ENCODE results near the gene RAD51AP2.
A peak's percentile ranks its signal among the peaks of the same experiment; 100 is the strongest.
"Not testable (repeated sequence)": the region's sequence is repeated elsewhere in the genome, so short reads cannot be mapped to it uniquely, and the experiment has no call there.

The RAD51AP2 gene

GRCh38 chr2:17518212-17519154, at the start of gene RAD51AP2:
TSS of gene RAD51AP2 (minus strand) at chr2:17518440. CDS start at chr2:17518415, 25 bp downstream.
- DNase-seq: peak; percentile 18

- DNase-seq: not testable (repeated sequence)
Measured at GRCh38 chr2:17565726-17566125, 47.5 kb upstream of the RAD51AP2 start.

GRCh38 chr2:17558878-17559277, 40.6 kb upstream of the RAD51AP2 start:
- no peak for DNase-seq

- DNase-seq: no peak
Measured at GRCh38 chr2:17558053-17558452, 39.8 kb upstream of the RAD51AP2 start.

GRCh38 chr2:17557596-17557995, 39.4 kb upstream of the RAD51AP2 start:
- DNase-seq: no peak

- DNase-seq: no peak
Measured at GRCh38 chr2:17555150-17555549, 36.9 kb upstream of the RAD51AP2 start.

GRCh38 chr2:17550907-17551306, 32.7 kb upstream of the RAD51AP2 start:
- DNase-seq: no peak

- DNase-seq: no peak
Measured at GRCh38 chr2:17547737-17548136, 29.5 kb upstream of the RAD51AP2 start.

- no peak for DNase-seq
Measured at GRCh38 chr2:17547237-17547636, 29.0 kb upstream of the RAD51AP2 start.

- no peak for DNase-seq
Measured at GRCh38 chr2:17545680-17546613, 27.7 kb upstream of the RAD51AP2 start.

- no peak for DNase-seq
Measured at GRCh38 chr2:17544256-17544655, 26.0 kb upstream of the RAD51AP2 start.

GRCh38 chr2:17543848-17544247, 25.6 kb upstream of the RAD51AP2 start:
- no peak for DNase-seq

- DNase-seq: no peak
Measured at GRCh38 chr2:17543131-17543660, 25.0 kb upstream of the RAD51AP2 start.

GRCh38 chr2:17542471-17542870, 24.2 kb upstream of the RAD51AP2 start:
- DNase-seq: no peak

GRCh38 chr2:17541531-17541950, 23.3 kb upstream of the RAD51AP2 start:
- no peak for DNase-seq

GRCh38 chr2:17540813-17541530, 22.7 kb upstream of the RAD51AP2 start:
- DNase-seq: no peak

GRCh38 chr2:17540093-17540812, 22.0 kb upstream of the RAD51AP2 start, which contains the start of gene VSNL1:
TSS of gene VSNL1 (plus strand) at chr2:17540696. CDS start at chr2:17592075, 51,379 bp downstream.
- DNase-seq: no peak

- no peak for DNase-seq
Measured at GRCh38 chr2:17539611-17540092, 21.4 kb upstream of the RAD51AP2 start.

- DNase-seq: no peak
Measured at GRCh38 chr2:17538844-17539554, 20.8 kb upstream of the RAD51AP2 start.

GRCh38 chr2:17538022-17538843, 20.0 kb upstream of the RAD51AP2 start:
- no peak for DNase-seq

All from CD4-positive, alpha-beta T cell treated with Interleukin-15 for 1 hour (primary cell).